Spleen (tissue), 7 donors: ENCODE data around the gene GGTLC1.
"Not testable (repeated sequence)": the region's sequence is repeated elsewhere in the genome, so short reads cannot be mapped to it uniquely, and the experiment has no call there.

ENCODE experiments used
- POLR2A ChIP-seq, 3 donors: fragments of 450-650 bp; IDR thresholded peaks; one replicate each; pipeline ENCODE4 v1.5.1; 2017; ENCODE audit warnings: antibody characterized with exemption in 3 of 3, mild to moderate bottlenecking in 1 of 3
- TF ChIP-seq, protein P1 (sequence below), 11 experiments: fragments of 200-600 bp in 7 of 11; fragments of 450-650 bp in 4 of 11; sonication (generic) in 4 of 11; IDR thresholded peaks in 8 of 11; conservative IDR thresholded peaks in 3 of 11; 1 replicate in 7 of 11; 2 replicates in 4 of 11; pipeline versions ENCODE4 v1.4.0 to v1.8.0; 2016 to 2021; ENCODE audit warnings: antibody characterized with exemption in 11 of 11, inconsistent platforms in 4 of 11, mild to moderate bottlenecking in 1 of 11
- donor health status: DM: no; HTN: no; CAD: no; lungs with moderate emphysema.
- donor health status: DM: no; HTN: no; CAD: no.
- donor health status: DM: no; HTN: no; CAD: no.

DNA sequence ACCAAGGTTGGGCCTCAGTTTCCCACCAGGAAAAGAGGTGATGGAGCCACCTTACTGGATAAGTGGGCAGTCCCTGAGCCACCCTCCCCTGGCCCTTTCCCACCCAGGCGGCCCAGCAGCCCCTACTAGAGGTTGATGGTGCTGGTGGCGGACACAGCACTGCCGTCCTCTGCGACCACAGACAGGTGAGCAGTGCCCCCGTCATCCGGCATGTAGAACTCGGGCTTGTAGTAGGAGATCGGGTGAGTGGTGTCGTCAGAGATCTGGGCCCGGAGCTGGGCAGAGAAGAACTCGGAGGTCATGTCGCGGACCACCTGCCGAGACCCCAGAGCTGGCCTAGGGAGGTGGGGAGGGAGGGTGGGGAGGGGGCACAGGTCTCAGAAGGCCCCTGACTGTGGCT is 2.3 kb downstream of the GGTLC1 start:
- TF ChIP-seq, protein P1, sequence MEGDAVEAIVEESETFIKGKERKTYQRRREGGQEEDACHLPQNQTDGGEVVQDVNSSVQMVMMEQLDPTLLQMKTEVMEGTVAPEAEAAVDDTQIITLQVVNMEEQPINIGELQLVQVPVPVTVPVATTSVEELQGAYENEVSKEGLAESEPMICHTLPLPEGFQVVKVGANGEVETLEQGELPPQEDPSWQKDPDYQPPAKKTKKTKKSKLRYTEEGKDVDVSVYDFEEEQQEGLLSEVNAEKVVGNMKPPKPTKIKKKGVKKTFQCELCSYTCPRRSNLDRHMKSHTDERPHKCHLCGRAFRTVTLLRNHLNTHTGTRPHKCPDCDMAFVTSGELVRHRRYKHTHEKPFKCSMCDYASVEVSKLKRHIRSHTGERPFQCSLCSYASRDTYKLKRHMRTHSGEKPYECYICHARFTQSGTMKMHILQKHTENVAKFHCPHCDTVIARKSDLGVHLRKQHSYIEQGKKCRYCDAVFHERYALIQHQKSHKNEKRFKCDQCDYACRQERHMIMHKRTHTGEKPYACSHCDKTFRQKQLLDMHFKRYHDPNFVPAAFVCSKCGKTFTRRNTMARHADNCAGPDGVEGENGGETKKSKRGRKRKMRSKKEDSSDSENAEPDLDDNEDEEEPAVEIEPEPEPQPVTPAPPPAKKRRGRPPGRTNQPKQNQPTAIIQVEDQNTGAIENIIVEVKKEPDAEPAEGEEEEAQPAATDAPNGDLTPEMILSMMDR (IDR thresholded peaks at IDR 0.05 in 8 of 11, conservative IDR thresholded peaks at IDR 0.05 in 3 of 11): not testable (repeated sequence)
- not testable (repeated sequence) for TF ChIP-seq POLR2A (IDR thresholded peaks at IDR 0.05)
